CD14-positive monocyte (primary cell): Measurements from ENCODE around the gene FKBP4. TPM values are rescaled to one million over a fixed set of nuclear protein-coding genes. Genes with fewer than 3 reads are reported as not detected.

Experiments used
- DNase-seq, 3 donors: peaks; one replicate each; pipeline ENCODE4 v3.0.0-alpha.2; 2011 to 2022
- H2AFZ ChIP-seq: 2 replicates; pipeline ENCODE4 v1.6.0; 2012; ENCODE audit warnings: mild to moderate bottlenecking, low read depth, low read length, inconsistent platforms; ENCODE audit not compliant: insufficient read depth, poor library complexity, severe bottlenecking
- H3K27ac ChIP-seq, 2 donors: 1 replicate in 1 of 2; 2 replicates in 1 of 2; pipeline ENCODE4 v1.5.1; 2012 to 2013; ENCODE audit warnings: low read length in 2 of 2, control low read depth in 1 of 2, inconsistent platforms in 1 of 2, low read depth in 1 of 2, mild to moderate bottlenecking in 1 of 2
- H3K27me3 ChIP-seq, 2 donors: one replicate each; pipeline versions ENCODE4 v1.6.0 to v1.6.1; 2011 to 2013; ENCODE audit warnings: low read length in 2 of 2; ENCODE audit not compliant: control insufficient read depth in 2 of 2, insufficient read depth in 2 of 2
- H3K36me3 ChIP-seq, 2 donors: replicated peaks in 1 of 2; 1 replicate in 1 of 2; 2 replicates in 1 of 2; pipeline versions ENCODE4 v1.5.1 to v1.6.1; 2012 to 2013; ENCODE audit warnings: low read length in 2 of 2, control low read depth in 1 of 2, inconsistent platforms in 1 of 2, mild to moderate bottlenecking in 1 of 2; ENCODE audit not compliant: insufficient read depth in 2 of 2, control insufficient read depth in 1 of 2
- H3K4me1 ChIP-seq, 2 donors: 1 replicate in 1 of 2; 2 replicates in 1 of 2; pipeline versions ENCODE4 v1.5.1 to v1.6.1; 2012 to 2013; ENCODE audit warnings: low read length in 2 of 2, control low read depth in 1 of 2, inconsistent platforms in 1 of 2, mild to moderate bottlenecking in 1 of 2, moderate library complexity in 1 of 2; ENCODE audit not compliant: insufficient read depth in 2 of 2, control insufficient read depth in 1 of 2
- H3K4me2 ChIP-seq: replicated peaks from 2 replicates; pipeline ENCODE3; 2012; ENCODE audit warnings: low read length, moderate library complexity, mild to moderate bottlenecking; ENCODE audit not compliant: poor library complexity, severe bottlenecking; ENCODE audit errors: extremely low read depth
- H3K4me3 ChIP-seq, 3 experiments: fragments of 200-600 bp in 1 of 3; sonication (generic) in 1 of 3; replicated peaks in 1 of 3; 1 replicate in 2 of 3; 2 replicates in 1 of 3; pipeline ENCODE4 v1.5.1; 2011 to 2013; ENCODE audit warnings: low read length in 3 of 3, mild to moderate bottlenecking in 3 of 3, control low read depth in 2 of 3, low read depth in 2 of 3, inconsistent platforms in 1 of 3, moderate library complexity in 1 of 3
- H3K79me2 ChIP-seq: 2 replicates; pipeline ENCODE4 v1.6.0; 2012; ENCODE audit warnings: mild to moderate bottlenecking, control low read depth, inconsistent platforms, low read length, moderate library complexity; ENCODE audit not compliant: insufficient read depth
- H3K9ac ChIP-seq: 2 replicates; pipeline ENCODE4 v1.6.0; 2017; ENCODE audit warnings: low read length, mild to moderate bottlenecking; ENCODE audit not compliant: insufficient read depth, poor library complexity, severe bottlenecking
- H3K9me3 ChIP-seq, 2 donors: replicated peaks in 1 of 2; 1 replicate in 1 of 2; 2 replicates in 1 of 2; pipeline versions ENCODE4 v1.5.1 to v1.6.1; 2012 to 2013; ENCODE audit warnings: low read length in 2 of 2, control low read depth in 1 of 2; ENCODE audit not compliant: control insufficient read depth in 1 of 2, insufficient read depth in 1 of 2
- H4K20me1 ChIP-seq: 2 replicates; pipeline ENCODE4 v1.6.0; 2012; ENCODE audit warnings: mild to moderate bottlenecking, low read length, control low read depth, moderate library complexity; ENCODE audit not compliant: insufficient read depth
- H3K27ac Mint-ChIP-seq, 7 donors: one replicate each; pipeline ENCODE4 v1.8.0; 2020; ENCODE audit warnings: mild to moderate bottlenecking in 7 of 7, mixed read lengths in 7 of 7, moderate library complexity in 6 of 7, inconsistent platforms in 2 of 7
- H3K27me3 Mint-ChIP-seq, 3 donors: one replicate each; pipeline ENCODE4 v1.8.0; 2021 to 2022; ENCODE audit warnings: low read depth in 3 of 3, mild to moderate bottlenecking in 3 of 3, mixed read lengths in 3 of 3, moderate library complexity in 3 of 3, inconsistent platforms in 1 of 3
- H3K36me3 Mint-ChIP-seq, 2 donors: one replicate each; pipeline ENCODE4 v1.8.0; 2020; ENCODE audit warnings: mixed read lengths in 2 of 2, inconsistent platforms in 1 of 2, mild to moderate bottlenecking in 1 of 2
- H3K4me1 Mint-ChIP-seq: one replicate; pipeline ENCODE4 v1.8.0; 2020; ENCODE audit warnings: mild to moderate bottlenecking, mixed read lengths
- H3K4me3 Mint-ChIP-seq, 2 donors: one replicate each; pipeline ENCODE4 v1.8.0; 2020; ENCODE audit warnings: mild to moderate bottlenecking in 2 of 2, mixed read lengths in 2 of 2, moderate library complexity in 1 of 2
- H3K9me3 Mint-ChIP-seq, 7 donors: one replicate each; pipeline ENCODE4 v1.8.0; 2020 to 2022; ENCODE audit warnings: mixed read lengths in 7 of 7, mild to moderate bottlenecking in 6 of 7, moderate library complexity in 6 of 7, inconsistent platforms in 2 of 7
- WGBS: methylation state at CpG from one replicate; pipeline ENCODE4 v1.1.5; 2013; ENCODE audit warnings: missing lambda C conversion rate; ENCODE audit not compliant: insufficient coverage; 5-methylcytosine and 5-hydroxymethylcytosine counted together
- intact Hi-C, 2 donors: fragments of 100-400 bp; cut with micrococcal nuclease; formaldehyde crosslinking; loops; one replicate each; pipeline versions ENCODE4 v1.15.0 to v1.15.1; 2023
- polyA plus RNA-seq, 3 donors: library from polyadenylated mRNA; depleted of rRNA in 1 of 3; unstranded in 2 of 3; stranded (reverse) in 1 of 3; fragments of 300-500 nt in 2 of 3; fragments of >200 nt in 1 of 3; fragmentation: Illumina TruSeq in 2 of 3; gene quantifications; 1 replicate in 2 of 3; 2 replicates in 1 of 3; pipeline ENCODE4 v1.2.3, GENCODE V29; 2012 to 2021
- TF ChIP-seq, protein P1 (sequence below): fragments of 200-600 bp; IDR thresholded peaks from one replicate; pipeline ENCODE4 v1.8.0; 2022; ENCODE audit warnings: antibody characterized with exemption, mild to moderate bottlenecking

The FKBP4 gene
- polyA plus RNA-seq, 3 donors = 19.3 to 22.1 (median 20.1) TPM

DNA sequence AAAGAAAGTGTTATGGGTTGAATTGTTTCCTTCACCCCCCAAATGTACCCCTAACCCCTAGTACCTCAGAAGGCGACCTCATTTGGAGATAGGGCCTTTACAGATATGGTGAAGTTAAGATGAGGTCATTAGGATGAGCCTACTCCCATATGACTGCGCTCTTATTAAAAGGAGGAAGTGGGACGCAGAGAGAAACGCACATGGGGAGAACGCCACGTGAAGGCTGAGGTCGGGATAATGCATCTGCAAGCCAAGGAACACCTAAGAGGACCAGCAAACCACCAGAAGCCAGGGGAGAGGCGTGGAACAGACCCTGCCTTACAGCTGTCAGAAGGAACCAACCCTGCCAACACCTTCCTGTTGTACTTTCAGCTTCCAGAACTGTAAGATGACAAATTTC, 41.8 kb downstream of the FKBP4 start:
- H3K9me3 Mint-ChIP-seq = peaks cover 0 to 2% (median 0%) of the 10 kb centered on the region in 7 donors
- H3K36me3 Mint-ChIP-seq = peaks cover 27 to 36% of the 10 kb centered on the region in 2 donors
- DNase-seq = peak in 1 of 3 donors; percentile 10
- intact Hi-C loops = no loop called here
- no peaks in the 10 kb centered on the region for H3K79me2 ChIP-seq
- no peak overlapping the region for H3K27ac ChIP-seq
- no peak overlapping the region for H2AFZ ChIP-seq
- H3K27me3 ChIP-seq = peaks cover 0 to 4% of the 10 kb centered on the region in 2 donors
- H4K20me1 ChIP-seq = no peaks in the 10 kb centered on the region
- H3K9me3 ChIP-seq = no peaks in the 10 kb centered on the region
- H3K4me3 ChIP-seq = no peak overlapping the region
- H3K4me1 Mint-ChIP-seq = peaks cover 18% of the 10 kb centered on the region
- TF ChIP-seq, protein P1, sequence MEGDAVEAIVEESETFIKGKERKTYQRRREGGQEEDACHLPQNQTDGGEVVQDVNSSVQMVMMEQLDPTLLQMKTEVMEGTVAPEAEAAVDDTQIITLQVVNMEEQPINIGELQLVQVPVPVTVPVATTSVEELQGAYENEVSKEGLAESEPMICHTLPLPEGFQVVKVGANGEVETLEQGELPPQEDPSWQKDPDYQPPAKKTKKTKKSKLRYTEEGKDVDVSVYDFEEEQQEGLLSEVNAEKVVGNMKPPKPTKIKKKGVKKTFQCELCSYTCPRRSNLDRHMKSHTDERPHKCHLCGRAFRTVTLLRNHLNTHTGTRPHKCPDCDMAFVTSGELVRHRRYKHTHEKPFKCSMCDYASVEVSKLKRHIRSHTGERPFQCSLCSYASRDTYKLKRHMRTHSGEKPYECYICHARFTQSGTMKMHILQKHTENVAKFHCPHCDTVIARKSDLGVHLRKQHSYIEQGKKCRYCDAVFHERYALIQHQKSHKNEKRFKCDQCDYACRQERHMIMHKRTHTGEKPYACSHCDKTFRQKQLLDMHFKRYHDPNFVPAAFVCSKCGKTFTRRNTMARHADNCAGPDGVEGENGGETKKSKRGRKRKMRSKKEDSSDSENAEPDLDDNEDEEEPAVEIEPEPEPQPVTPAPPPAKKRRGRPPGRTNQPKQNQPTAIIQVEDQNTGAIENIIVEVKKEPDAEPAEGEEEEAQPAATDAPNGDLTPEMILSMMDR = no peak
- no peak overlapping the region for H3K9ac ChIP-seq
- H3K27me3 Mint-ChIP-seq = peaks cover 1 to 9% (median 4%) of the 10 kb centered on the region in 3 donors
- H3K4me3 Mint-ChIP-seq = no peak overlapping the region
- peak overlapping the region in 1 of 7 donors; percentile 41 for H3K27ac Mint-ChIP-seq
- 54% methylated on average over 3 of the region's 8 CpGs for WGBS
- H3K36me3 ChIP-seq = peaks cover 5 to 22% of the 10 kb centered on the region in 2 donors
- H3K4me2 ChIP-seq = no peak overlapping the region
- H3K4me1 ChIP-seq = no peaks in the 10 kb centered on the region

DNA sequence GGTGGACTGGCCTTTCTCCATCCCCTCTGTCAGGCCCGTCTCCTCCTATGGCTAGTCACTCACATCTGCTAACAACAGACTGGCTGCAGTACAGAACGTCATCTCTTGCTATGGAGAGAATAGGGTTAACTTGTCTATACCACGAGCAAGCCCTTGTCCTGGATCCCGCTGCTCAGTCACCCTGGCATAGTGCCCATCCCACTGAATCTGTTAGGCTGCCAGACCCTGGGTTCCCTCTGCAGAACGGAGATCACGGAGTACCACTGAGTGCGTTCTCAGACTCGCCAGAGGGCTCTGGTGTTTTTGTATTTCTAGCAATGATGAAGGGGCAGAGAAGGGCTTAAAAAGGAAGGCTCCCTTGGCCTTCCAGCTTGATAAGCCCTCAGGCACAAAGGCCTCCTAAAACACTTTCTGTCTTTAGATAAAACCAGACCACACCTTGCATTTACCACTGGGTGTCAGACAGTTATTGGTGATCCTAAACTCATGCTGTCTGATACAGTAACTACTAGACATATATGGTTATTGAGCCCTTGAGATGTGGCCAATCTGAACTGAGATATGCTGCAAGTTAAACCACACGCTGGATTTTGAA, 46.4 kb downstream of the FKBP4 start:
- Histone ChIP-seq H2AFZ (no peak overlapping the region), H3K9ac (no peak overlapping the region), H3K36me3 (peaks cover 11 to 24% of the 10 kb centered on the region in 2 donors), H3K4me1 (no peaks in the 10 kb centered on the region), H3K9me3 (no peaks in the 10 kb centered on the region), H4K20me1 (no peaks in the 10 kb centered on the region), H3K27me3 (no peaks in the 10 kb centered on the region), H3K4me3 (no peak overlapping the region), H3K79me2 (no peaks in the 10 kb centered on the region), H3K4me2 (no peak overlapping the region), H3K27ac (no peak overlapping the region)
- TF ChIP-seq, protein P1 = no peak
- H3K4me3 Mint-ChIP-seq = no peak overlapping the region
- intact Hi-C loops = no loop called here
- no peaks in the 10 kb centered on the region for H3K27me3 Mint-ChIP-seq
- no peak for DNase-seq
- peaks cover 14% of the 10 kb centered on the region for H3K4me1 Mint-ChIP-seq
- peaks cover 31 to 52% of the 10 kb centered on the region in 2 donors for H3K36me3 Mint-ChIP-seq
- 56% methylated on average over 4 of the region's 9 CpGs for WGBS
- no peak overlapping the region for H3K27ac Mint-ChIP-seq
- peaks cover 0 to 2% (median 0%) of the 10 kb centered on the region in 7 donors for H3K9me3 Mint-ChIP-seq
